ENCODE results near the gene WFDC1.

The WFDC1 gene

DNA sequence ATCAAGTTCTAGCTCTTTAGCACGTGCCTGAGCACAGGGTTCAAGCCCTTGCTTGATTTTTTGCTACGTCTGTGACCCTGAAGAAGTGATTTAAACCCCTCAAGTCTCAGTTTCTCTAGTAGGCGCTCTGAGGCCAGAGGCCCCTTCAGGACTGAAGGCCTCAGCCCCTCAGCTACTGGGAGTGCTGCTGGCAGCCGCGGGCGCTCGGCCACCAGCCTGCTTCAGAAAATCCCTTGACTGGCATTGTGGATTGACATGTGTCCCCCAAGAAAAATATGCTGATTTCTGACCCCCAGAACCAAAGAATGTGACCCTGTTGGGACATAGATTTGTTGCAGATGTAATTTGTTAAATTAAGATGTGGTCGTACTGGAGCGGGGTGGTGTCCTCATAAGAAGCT is 20.2 kb upstream of the WFDC1 start:
- no peak for DNase-seq

DNA sequence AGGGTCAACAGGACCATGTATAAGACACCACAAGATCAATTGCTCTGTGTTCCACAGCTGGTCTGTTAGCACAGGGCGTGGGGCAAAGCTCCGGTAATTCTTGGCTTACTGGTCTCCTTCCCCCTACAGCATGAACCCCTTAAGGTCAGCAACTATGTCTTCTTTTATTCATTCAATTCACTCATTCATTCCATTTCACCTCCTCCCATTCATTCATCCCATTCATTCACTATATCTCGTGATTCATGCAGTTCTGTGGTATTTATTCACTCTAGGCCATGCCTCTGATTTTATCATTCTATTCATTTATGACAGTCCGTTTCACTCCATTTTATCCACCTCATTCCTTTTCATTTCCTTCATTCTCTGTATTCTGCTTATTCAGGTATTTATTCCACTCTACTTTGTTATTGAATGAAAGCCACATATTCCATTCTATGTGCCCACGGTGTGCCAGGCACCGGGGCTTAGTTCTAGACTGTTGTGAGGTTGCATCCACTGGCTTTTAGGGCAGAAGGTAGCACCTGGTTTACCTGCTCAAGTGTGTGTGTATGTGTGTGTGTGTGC is 19.0 kb upstream of the WFDC1 start:
- DNase-seq = no peak

DNA sequence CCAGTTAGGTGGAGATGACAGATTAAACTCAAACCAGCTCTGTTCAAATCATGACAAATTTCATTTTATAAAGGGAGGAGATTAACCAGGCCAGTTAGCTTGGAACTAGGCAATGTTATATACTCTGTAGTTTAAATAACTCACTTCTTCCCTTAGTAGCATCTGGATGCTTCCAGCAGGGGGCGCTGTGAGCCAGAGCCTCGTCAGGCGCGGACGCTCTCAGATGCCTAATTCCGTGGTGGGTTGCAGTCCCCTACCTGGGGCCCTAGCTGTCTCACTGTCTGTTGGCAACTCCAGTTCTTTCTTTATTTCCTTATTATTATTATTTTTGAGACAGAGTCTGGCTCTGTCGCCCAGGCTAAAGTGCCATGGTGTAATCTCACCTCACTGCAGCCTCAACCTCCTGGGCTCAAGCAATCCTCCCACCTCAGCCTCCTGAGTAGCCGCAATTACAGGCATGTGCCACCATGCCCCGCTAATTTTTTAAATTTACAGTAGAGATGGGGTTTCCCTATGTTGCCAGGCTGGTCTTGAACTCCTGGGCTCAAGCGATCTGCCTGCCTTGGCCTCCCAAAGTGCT is 17.3 kb upstream of the WFDC1 start:
- peak; percentile 93 for DNase-seq

DNA sequence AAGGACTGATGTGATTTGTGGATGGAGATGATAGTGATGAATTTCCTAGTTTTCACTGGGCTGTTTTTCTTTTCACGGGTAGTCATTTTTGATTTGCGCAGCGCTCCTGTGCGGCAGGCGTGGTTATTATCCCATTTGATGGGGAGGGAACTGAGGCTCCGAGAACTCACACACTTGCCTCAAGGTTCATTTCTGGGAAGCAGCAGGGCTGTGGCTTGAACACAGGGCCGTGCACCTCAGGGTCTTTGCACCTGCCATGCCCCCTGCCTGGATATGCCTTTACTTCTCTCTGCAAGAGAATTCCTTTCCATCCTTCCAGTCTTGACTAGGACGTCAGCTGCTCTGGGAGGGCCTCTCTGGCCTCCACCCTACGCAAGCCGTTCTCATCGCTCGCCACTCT is 16.3 kb upstream of the WFDC1 start:
- no peak for DNase-seq

DNA sequence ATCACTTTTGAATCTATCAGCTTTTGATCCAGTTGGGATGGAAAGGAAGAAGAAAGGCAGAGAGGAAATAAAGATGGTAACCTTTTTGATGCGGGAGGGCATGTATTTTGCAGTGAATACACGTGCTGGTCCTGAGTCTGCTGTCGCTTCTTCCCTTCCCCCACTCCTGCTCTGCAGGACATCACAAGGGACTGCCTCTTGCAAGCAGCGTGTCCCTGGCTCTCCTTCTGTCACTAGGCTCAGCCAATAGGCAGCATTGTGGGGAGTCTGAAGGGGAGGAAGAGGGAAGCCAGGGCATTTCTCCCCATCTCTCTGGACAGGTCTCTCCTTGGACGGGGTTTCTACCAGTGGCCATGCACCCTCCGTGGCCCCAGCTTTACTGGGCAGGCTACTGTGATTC is 15.7 kb upstream of the WFDC1 start:
- DNase-seq = no peak

DNA sequence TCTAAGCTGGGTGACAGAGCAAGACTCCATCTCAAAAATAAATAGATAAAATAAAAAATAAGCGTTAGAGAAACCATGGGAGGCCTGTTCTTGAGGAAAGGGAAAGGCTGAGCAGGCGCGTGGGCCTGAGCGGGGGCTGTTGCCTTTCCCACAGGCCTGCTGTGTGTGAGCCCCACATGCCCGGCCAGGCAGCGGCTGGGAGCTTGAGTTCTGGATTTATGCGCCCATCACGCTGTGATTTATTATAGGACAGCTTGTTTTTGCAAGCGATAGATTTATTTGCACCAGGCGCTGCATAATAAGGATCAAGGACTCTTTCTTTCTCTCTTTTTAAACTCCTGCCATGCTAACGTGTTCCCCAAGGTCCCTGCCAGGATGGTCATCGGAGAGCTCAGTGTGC is 14.8 kb upstream of the WFDC1 start:
- DNase-seq = no peak

DNA sequence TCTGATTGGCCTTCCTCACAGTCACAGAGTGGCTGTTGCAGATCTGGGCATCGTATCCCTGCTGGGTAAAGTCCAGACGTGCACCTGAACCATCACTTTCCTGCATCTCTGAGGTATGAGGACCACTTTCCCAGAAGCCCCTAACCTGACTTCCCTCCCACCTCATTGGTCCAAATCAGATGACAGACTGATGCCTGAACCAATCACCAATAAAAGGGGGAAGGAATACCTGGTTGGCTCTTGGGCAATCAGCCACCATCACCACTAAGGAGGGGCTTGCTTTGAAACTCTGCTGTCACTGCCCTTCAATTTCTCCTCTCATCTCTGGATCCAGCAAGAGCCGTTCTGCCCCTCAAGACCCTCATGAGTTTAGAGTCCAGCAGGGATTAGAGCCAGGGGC is 13.6 kb upstream of the WFDC1 start:
- no peak for DNase-seq

DNA sequence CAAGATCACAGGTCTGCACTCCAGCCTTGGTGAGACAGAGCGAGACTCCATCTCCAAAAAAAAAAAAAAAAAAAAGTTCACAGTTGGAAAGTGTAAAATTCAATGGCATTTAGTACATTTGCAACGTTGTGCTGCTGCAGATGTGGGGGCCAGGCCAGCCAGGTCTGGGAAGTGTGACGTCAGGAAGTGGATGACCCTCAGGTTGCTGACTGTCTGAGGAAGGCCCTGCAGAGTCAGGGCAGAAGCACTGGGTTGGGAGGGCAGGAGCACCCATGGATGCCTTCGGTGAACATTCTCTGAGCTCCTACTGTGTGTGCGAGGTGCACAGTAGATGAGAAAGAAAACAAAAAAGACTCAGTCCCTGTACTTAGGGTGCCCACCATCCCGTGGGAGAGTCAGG is 12.1 kb upstream of the WFDC1 start:
- no peak for DNase-seq

DNA sequence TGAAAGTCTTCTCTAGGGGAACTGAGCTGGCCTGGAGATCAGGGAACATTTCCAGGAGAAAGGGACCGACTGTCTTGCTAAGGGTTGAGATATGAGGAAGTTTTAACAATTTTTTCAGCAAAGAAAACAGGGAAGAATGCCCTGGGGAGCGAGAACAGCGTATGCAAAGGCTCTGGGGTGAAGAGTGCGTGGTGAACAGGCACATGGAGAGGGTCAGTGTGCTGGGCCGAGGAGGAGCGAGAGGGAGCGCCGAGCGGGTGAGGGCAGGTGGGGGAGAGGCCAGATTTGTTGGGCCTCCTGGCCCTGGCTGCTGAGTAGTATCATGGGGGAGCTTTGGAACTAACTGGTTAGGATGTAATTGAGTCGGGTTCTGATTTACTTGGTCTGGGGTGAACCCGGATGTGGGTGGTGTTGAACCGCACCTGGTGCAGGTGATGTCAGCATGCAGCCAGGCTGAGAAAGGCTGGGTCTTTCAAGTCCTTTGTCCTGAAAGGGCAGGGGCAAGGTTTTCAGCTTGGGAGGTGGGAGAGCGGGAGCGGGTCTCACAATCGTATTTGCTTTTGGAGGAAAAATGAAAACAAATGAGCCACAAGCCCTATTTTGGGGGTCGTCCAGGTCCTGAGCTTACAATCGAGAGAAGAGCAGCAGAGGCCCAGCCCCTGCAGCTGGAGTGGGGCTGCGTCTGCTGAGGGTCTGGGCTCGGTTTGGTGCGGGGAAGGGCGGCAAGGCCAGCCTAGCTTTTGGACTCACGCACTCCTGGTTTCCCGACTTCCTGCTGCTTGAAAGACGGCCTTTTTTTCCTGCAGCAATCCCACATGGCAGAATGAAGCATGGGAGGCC is 11.1 kb upstream of the WFDC1 start:
- DNase-seq = no peak

DNA sequence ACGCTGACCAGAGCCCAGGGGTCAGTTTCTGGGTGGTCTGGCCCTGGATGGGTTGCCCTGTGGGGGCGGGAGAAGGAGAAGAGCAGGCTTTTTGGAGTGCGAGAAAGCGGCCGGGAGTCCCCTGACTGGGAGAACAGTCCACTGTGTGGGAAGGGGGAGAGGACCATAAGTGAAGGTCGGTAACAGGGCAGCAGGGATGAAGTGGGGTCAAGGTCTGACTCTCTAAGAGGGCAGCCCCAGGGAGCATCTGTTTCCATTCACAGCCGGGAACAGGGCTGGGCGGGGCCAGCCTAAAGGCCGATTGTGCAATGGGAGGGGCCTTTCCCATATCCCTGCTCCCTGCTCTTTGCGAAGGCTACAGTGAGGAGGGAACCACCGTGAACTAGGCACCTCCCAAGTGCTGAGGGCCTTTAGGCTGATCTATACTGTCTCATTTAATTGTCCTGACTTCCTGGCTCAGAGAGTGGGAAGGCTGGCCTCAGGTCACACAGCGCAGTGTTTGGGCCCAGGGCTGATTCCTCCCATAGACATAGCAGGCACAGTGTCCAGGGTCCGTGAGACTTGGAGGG is 10.4 kb upstream of the WFDC1 start:
- DNase-seq = no peak

DNA sequence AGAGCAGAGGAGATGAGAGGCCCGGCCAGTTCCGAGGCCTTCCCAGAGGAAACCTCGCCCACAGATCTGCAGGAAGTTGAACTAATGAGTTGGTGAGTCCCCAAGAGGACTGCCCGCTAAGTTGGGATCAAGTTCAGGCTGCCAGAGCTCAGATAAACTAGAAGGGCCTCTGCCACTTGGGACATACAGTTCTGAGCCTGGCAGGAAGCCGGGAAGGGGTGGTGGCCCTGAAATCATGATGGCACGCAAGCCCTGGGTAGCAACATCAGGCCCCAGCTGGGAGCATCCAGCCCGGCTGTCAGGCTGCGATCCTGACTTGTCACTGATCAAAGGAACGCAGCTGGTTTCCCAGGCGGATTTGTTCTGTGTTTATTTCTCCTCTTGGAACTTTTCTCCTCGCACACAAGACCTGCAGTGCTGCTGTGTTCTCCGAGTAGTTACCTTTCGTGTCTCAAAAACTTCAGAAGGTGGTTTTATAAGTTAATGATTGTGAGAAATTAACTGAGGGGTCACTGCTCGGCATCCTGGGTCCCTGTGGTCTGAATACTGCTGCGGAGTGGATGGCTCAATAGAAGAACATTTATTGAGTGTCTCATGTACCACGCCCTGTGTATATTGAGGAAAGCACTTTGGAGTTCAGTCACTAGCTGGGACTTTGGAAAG is 8.0 kb upstream of the WFDC1 start:
- no peak for DNase-seq

DNA sequence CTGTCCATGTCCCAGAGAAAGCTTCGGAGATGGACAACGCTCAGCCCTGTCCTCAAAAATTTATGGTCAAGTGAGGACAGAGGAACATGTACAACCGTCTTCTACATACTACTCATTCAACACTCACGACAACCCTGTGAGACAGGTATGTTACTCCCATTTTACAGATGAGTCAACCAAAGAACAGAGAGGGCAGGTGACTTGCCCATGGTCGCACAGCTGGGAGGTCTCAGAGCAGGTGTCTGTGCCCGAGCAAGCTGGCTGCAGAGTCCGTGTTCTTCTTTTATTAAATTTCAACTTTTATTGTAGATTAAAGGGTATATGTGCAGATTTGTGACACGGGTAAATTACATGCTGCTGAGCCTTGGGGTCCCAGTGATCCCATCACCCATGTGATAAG is 5.8 kb upstream of the WFDC1 start:
- DNase-seq = no peak

DNA sequence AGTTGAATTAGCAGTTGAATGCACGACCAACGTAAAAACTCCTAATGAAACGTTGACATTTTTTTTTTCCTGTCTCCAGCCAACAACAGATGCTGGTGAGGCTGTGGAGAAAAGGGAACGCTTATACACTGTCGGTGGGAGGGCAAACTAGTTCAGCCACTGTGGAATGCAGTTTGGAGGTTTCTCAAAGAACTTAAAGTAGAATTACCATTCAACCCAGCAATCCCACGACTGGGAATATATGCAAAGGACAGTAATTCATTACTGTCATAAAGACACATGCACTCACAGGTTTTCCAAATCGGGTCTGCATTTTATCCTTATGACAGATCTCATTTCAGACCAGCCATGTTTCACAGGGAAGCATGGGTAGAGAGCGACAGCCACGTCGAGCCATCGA is 3.5 kb upstream of the WFDC1 start:
- no peak for DNase-seq

DNA sequence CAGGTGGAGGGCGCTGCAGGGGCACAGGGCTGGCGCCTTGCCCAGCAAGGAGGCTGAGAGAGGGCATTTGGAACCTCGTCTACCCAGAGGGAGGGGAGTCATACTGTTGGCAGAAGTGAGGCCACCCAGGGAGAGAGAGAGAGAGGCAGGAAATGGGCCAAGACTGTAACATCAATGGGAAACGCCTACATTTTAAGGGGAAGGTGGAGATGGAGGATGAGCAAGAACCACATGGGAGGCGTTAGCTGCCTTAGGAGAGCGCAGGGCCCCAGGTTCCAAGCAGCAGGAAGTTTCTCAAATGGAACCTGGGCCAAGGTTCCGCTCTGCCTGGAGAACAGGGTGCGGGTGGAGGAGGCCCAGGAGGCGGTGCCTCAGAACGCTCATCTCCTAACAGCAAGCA is 2.7 kb upstream of the WFDC1 start:
- DNase-seq = no peak

DNA sequence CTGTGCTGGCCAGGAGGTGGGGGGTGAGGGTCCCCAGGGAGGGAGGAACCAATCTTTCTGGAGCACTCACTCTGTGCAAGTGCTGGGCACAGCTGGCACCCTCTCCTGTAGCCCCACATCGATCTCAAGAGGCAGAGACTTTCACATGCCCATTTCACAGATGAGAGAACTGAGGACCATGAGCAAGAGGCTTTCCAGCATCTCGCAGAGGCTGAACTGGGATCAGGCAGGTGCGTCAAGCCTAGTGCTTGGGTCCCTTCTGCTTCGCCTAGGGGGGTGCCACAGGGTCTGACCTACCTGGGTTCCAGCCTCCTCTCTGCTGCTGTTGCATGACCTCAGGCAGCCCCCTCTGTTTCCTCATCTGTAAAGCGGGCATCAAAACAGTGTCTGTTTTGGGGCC is 1.3 kb upstream of the WFDC1 start:
- no peak for DNase-seq

DNA sequence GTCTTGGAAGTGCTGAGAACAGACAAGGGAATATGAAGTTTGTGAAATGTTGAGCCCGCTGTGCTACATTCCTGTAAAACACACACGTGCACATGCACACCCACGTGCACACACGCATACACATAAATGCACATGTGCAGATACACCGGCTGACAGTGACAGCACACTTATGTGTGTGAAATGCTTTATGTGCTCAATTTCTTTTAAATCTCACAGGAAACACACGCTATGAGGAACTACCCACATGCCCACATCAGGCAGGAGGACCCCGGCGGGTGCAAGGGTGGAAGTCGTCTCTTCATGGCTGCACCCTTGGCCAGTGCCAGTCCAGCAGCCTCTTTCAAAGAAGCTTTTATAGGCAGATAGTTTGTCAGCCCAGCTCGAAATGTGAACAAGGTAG is 561 bp upstream of the WFDC1 start:
- no peak for DNase-seq

DNA sequence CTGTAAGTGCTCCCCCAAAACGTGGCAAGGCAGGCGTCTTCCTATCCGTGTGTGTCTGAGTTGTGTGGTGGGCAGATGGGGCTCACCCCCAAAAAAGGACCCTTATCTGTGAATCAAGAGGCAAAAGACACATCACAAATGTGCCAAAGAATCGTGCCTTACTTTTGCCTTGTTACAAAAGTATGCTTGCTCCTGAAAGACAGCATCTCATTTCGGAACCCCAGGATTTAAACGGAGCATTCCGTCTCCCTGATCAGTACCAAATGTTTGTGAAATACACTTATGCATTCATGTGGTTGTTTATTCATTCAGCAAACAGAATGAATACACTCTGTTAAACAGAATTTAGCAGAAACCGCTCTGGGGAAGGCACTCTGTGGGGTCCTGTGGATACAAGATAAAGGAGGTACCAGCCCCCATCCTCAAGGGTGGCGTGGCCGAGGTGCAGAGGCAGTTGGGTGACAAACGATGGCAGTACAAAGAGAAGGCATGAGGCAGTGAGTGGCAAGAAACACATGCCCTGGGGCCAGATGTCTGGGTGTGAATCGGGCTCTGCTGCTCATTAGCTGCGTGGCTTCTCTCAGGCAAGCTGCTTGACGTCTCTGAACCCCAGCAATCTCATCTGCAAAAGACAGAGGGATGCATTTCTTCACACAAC is 654 bp downstream of the WFDC1 start:
- DNase-seq = no peak

DNA sequence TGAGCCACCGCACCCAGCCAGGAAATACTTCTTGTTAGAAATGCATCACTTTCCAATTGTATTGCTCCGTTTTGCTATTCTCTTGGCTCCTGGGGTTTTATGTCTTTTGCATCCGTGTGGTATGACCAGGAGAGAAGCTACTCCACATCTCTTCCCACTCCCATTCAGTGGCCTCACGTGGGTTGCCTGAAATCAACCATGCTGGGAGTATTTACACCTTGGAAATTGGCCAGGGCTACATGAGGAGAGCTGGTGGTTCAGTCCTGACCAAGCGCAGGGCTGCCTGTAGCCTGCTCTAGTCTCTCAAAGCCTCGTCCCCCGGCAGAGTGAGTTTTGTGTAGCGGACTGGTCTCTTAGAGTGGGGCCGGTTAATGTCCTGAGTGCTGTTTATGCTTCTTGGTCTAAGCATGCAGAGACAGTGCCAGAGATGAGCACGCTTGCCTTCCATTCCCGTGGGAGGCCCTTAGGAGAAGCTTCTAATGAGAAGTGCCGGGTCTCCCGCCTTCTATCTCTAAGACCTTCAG is 3.8 kb downstream of the WFDC1 start:
- DNase-seq = no peak

DNA sequence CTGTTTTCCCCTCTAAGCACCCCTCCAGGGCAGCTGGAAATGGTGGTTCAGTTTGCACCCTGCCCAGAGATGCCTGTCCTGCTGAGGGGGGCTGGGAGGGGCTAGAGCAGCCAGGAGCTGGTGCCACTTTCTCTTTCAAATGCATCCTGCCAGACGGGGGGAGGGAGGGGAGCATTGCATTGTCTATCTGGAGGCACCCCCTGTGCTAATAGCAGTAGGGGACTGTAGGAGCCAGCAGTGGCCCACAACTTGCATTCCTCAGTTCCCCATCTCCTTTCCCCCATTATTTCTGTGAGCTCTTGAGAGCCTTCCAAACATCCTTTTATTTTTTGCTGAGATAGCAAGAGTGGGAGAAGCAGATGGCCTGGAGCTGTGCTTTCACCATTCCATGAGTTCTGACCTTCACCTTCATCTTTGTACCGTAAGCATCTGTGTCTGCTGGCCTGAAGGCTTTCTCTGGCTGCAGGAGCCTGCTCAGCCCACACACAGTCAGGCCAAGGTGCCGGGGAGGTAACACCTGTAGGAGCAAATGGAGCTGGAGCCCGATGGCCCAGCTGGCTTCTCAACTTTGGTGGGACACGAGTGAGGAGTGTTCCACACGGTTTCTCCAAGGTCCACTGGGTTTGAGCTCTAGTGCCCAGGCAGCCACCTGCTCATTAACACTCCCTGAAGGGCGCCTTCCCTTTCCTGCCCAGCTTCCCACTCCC is 5.2 kb downstream of the WFDC1 start:
- DNase-seq = no peak

DNA sequence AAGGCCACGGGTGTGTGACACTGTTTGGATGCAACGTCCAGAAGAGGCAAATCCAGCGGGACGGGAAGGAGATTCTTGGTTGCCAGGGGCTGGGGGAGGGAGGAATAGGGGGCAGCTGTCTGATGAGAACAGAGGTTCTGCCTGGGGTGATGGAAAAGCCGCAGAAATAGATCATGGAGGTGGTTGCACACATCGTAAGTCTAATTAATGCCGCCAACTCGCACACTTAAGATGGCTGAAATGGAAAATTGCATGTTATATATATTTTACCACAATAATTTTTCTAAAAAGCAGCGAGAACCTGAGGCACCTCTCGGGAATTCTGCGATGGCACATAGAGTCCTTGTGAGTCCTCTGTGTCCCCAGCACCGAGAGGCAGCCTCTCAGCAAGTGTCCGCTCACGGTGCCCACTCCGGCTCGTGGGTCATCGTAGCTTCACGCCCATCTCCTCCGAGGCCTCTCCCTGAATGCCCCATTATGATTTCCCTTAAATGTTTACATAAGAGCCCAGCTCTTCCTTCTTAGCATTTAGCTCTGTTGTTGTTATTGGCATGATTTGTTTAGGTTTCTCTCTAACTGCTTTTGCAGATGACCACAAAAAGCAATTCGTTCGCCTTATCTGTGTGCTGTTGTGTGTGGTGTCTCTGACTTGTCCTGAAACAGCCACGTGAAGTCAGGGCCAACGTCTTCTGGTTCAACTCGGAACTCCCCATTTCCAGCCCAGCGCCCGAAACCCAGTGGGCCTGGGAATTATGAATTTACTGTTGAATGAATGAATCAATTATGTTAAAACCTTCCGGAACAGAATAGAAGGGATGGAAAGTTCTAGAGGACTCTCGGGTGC is 7.7 kb downstream of the WFDC1 start:
- DNase-seq = no peak

DNA sequence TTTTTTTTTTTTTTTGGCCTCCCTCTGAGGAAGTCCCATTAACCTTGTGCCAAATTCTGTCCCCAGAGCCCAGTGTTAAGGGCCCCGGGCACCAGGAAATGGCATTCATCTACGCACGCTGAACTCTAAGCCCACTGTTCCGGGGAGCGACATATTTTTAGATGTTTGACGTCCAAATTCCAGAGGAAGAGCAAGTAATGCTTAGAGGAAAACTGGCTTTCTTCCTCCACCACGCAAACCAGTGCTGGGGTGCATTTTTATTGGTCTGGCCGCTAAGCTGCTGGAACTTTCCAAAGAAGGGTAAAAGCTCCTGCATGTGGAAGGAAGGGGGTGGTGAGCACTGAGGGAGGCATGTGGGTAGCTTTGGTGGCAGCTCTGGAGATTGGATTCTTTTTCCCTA is 8.3 kb downstream of the WFDC1 start:
- no peak for DNase-seq
